K562 (cell line): ENCODE data around the gene ADCYAP1R1. TPM values are rescaled to one million over a fixed set of nuclear protein-coding genes. Genes with fewer than 3 reads are reported as not detected.

Experiments
- ATAC-seq: fragments of 200-7000 bp; cut with Tn5 transposase; 3 replicates; pipeline ENCODE4 v1.9.1; 2020; ENCODE audit warnings: moderate library complexity
- BruUV-seq: library from RNA; stranded (reverse); fragments of 400-500 nt; replicated peaks from 2 replicates; lab custom pipeline; 2021; lab: Mats Ljungman, UMichigan
- CTCF ChIA-PET: fragments of 300-600 bp; formaldehyde crosslinking; extraction: SDS; loops from one replicate; lab custom pipeline; 2021; ENCODE audit warnings: low intra/inter-chr PET ratio; lab: Yijun Ruan, JAX
- POLR2A ChIA-PET: fragments of 300-600, 350-650 bp; sonication (Branson Sonifier 250); formaldehyde crosslinking; extraction: SDS; loops from one replicate; lab custom pipeline; 2021; ENCODE audit warnings: antibody characterized with exemption, inconsistent platforms; lab: Yijun Ruan, JAX
- DNase-seq, 4 experiments: peaks; one replicate each; pipeline versions ENCODE4 v3.0.0 to v3.0.0-alpha.2; 2011 to 2018; ENCODE audit warnings: low spot score in 3 of 4, mixed read lengths in 3 of 4; ENCODE audit errors: extremely low read depth in 1 of 4
- FAIRE-seq: peaks from 2 replicates; lab custom pipeline; 2011; peaks lifted over from hg19 to GRCh38; lab: Jason Lieb, UNC
- H2AFZ ChIP-seq: 2 replicates; pipeline ENCODE4 v1.6.0; 2011; ENCODE audit warnings: low read depth, low read length, control low read depth, inconsistent platforms
- H3K27ac ChIP-seq: fragments of 200-600 bp; 3 replicates; pipeline ENCODE4 v1.8.0; 2011; ENCODE audit warnings: low read depth, mild to moderate bottlenecking, control low read depth, inconsistent platforms, low read length, moderate library complexity, mixed read lengths; ENCODE audit errors: extremely low read depth
- H3K27me3 ChIP-seq, 2 experiments: fragments of 300-600 bp in 1 of 2; 2 replicates in 1 of 2; 3 replicates in 1 of 2; pipeline versions ENCODE4 v1.6.0 to v1.8.0; 2011; ENCODE audit warnings: inconsistent platforms in 2 of 2, low read length in 2 of 2, mild to moderate bottlenecking in 1 of 2, mixed read lengths in 1 of 2, moderate library complexity in 1 of 2; ENCODE audit not compliant: control insufficient read depth in 2 of 2, insufficient read depth in 2 of 2
- H3K36me3 ChIP-seq: fragments of 300-600 bp; 3 replicates; pipeline ENCODE4 v1.8.0; 2011; ENCODE audit warnings: mild to moderate bottlenecking, low read length, inconsistent platforms; ENCODE audit not compliant: control insufficient read depth, insufficient read depth
- H3K4me1 ChIP-seq, 2 experiments: fragments of 200-600 bp in 1 of 2; replicated peaks in 1 of 2; 2 replicates in 1 of 2; 3 replicates in 1 of 2; pipeline versions ENCODE4 v1.5.1 to v1.8.0; 2011; ENCODE audit warnings: inconsistent platforms in 2 of 2, low read length in 2 of 2, mild to moderate bottlenecking in 1 of 2, mixed read lengths in 1 of 2, moderate library complexity in 1 of 2; ENCODE audit not compliant: control insufficient read depth in 2 of 2, insufficient read depth in 2 of 2
- H3K4me2 ChIP-seq: 2 replicates; pipeline ENCODE4 v1.6.1; 2011; ENCODE audit warnings: low read length, control low read depth, inconsistent platforms, mixed read lengths; ENCODE audit not compliant: insufficient read depth
- H3K4me3 ChIP-seq: fragments of 200-600 bp; sonication (generic), shearing (Covaris generic); 2 replicates; pipeline ENCODE4 v1.5.1; 2016; ENCODE audit warnings: control low read depth, inconsistent platforms
- H3K79me2 ChIP-seq: fragments of 200-600 bp; 3 replicates; pipeline ENCODE4 v1.8.0; 2011; ENCODE audit warnings: low read length, inconsistent platforms; ENCODE audit not compliant: control insufficient read depth, insufficient read depth
- H3K9ac ChIP-seq, 2 experiments: 2 replicates each; pipeline versions ENCODE4 v1.6.0 to v1.6.1; 2011; ENCODE audit warnings: low read depth in 2 of 2, low read length in 2 of 2, control low read depth in 1 of 2, inconsistent platforms in 1 of 2, mild to moderate bottlenecking in 1 of 2, mixed read lengths in 1 of 2; ENCODE audit not compliant: insufficient read depth in 1 of 2
- H3K9me1 ChIP-seq: one replicate; pipeline ENCODE4 v1.6.0; 2011; ENCODE audit warnings: inconsistent platforms, mild to moderate bottlenecking, low read length, moderate library complexity; ENCODE audit not compliant: control insufficient read depth, insufficient read depth
- H3K9me3 ChIP-seq: replicated peaks from 2 replicates; pipeline ENCODE4 v1.5.1; 2011; ENCODE audit warnings: low read depth, low read length, inconsistent platforms; ENCODE audit not compliant: control insufficient read depth, insufficient read depth
- H4K20me1 ChIP-seq: replicated peaks from 2 replicates; pipeline ENCODE4 v1.6.1; 2011; ENCODE audit warnings: low read length, inconsistent platforms, mixed read lengths; ENCODE audit not compliant: control insufficient read depth, insufficient read depth
- ATF7 ChIP-seq: fragments of 450-650 bp; IDR thresholded peaks from 2 replicates; pipeline ENCODE4 v1.7.1; 2014; ENCODE audit warnings: mild to moderate bottlenecking, moderate library complexity
- BMI1 ChIP-seq: fragments of 150-350 bp; IDR thresholded peaks from 2 replicates; pipeline ENCODE4 v1.6.1; 2014; ENCODE audit warnings: low read length
- CBX2 ChIP-seq: fragments of 200-600 bp; sonication (generic); IDR thresholded peaks from one replicate; pipeline ENCODE4 v1.6.1; 2012; ENCODE audit warnings: mild to moderate bottlenecking, low read length, inconsistent platforms; ENCODE audit not compliant: insufficient read depth, poor library complexity, severe bottlenecking
- FOXA1 ChIP-seq: fragments of 450-650 bp; IDR thresholded peaks from 2 replicates; pipeline ENCODE4 v1.6.1; 2016; ENCODE audit warnings: mild to moderate bottlenecking, borderline replicate concordance
- HMBOX1 ChIP-seq: sonication (generic); IDR thresholded peaks from 2 replicates; pipeline ENCODE4 v1.6.1; 2016
- ID3 ChIP-seq, 2 experiments: fragments of 250-450 bp in 1 of 2; fragments of 450-650 bp in 1 of 2; sonication (Bioruptor Pico) in 1 of 2; IDR thresholded peaks; 2 replicates each; pipeline versions ENCODE4 v1.6.1 to v1.8.0; 2016 to 2021; ENCODE audit warnings: mild to moderate bottlenecking in 2 of 2, moderate library complexity in 2 of 2, missing compliant biosample characterization in 1 of 2, missing genetic modification characterization in 1 of 2
- MAFG ChIP-seq: fragments of 450-650 bp; conservative IDR thresholded peaks from 2 replicates; pipeline ENCODE4 v1.6.1; 2016; ENCODE audit warnings: missing genetic modification characterization, missing compliant biosample characterization
- MITF ChIP-seq: IDR thresholded peaks from 2 replicates; pipeline ENCODE4 v1.6.1; 2014; ENCODE audit warnings: antibody characterized with exemption
- MLLT1 ChIP-seq, 2 experiments: fragments of 450-650 bp; IDR thresholded peaks; 2 replicates each; pipeline ENCODE4 v1.6.1; 2016
- NCOA6 ChIP-seq: fragments of 450-650 bp; IDR thresholded peaks from 2 replicates; pipeline ENCODE4 v1.6.1; 2017; ENCODE audit warnings: mild to moderate bottlenecking
- NFATC3 ChIP-seq: fragments of 450-650 bp; IDR thresholded peaks from 2 replicates; pipeline ENCODE4 v1.6.1; 2017; ENCODE audit warnings: mild to moderate bottlenecking
- RBM17 ChIP-seq: fragments of 200-400 bp; formaldehyde crosslinking; IDR thresholded peaks from 2 replicates; pipeline ENCODE4 v1.6.1; 2017; ENCODE audit warnings: low read depth, mild to moderate bottlenecking, low read length, borderline replicate concordance
- RBM22 ChIP-seq: fragments of 200-400 bp; formaldehyde crosslinking; IDR thresholded peaks from 2 replicates; pipeline ENCODE4 v1.6.1; 2018; ENCODE audit warnings: low read length, low read depth; ENCODE audit not compliant: poor library complexity, severe bottlenecking
- SMARCE1 ChIP-seq: fragments of 450-650 bp; IDR thresholded peaks from 2 replicates; pipeline ENCODE4 v1.7.1; 2016; ENCODE audit warnings: mild to moderate bottlenecking
- SP2 ChIP-seq: IDR thresholded peaks from 2 replicates; pipeline ENCODE4 v1.6.1; 2011; ENCODE audit warnings: mild to moderate bottlenecking, low read depth, low read length, moderate library complexity; ENCODE audit not compliant: poor library complexity, severe bottlenecking; ENCODE audit errors: extremely low read depth
- ZFPM2 ChIP-seq: fragments of 250-450 bp; sonication (Bioruptor Pico); IDR thresholded peaks from 2 replicates; pipeline ENCODE4 v1.5.1; 2022; ENCODE audit warnings: mild to moderate bottlenecking
- ZNF121 ChIP-seq: sonication (generic); formaldehyde crosslinking; conservative IDR thresholded peaks from 2 replicates; pipeline ENCODE4 v1.8.0; 2022; ENCODE audit warnings: missing genetic modification reagents
- ZNF24 ChIP-seq: fragments of 450-650 bp; IDR thresholded peaks from 2 replicates; pipeline ENCODE4 v1.6.1; 2016
- ZNF586 ChIP-seq: fragments of 450-650 bp; formaldehyde crosslinking; conservative IDR thresholded peaks from 2 replicates; pipeline ENCODE4 v1.4.0; 2020; ENCODE audit warnings: mild to moderate bottlenecking, moderate library complexity
- WGBS: fragments of 100-300 bp; shearing (Covaris generic); methylation state at CpG from one replicate; pipeline ENCODE4 v1.1.6; 2016; ENCODE audit warnings: low coverage, mixed read lengths; ENCODE audit not compliant: insufficient coverage; ENCODE audit errors: missing lambda C conversion rate; 5-methylcytosine and 5-hydroxymethylcytosine counted together
- in situ Hi-C: fragments of 300-500 bp; cut with MboI; formaldehyde crosslinking; loops from 4 replicates; pipeline ENCODE4 v1.15.0; 2018; ENCODE audit warnings: inconsistent platforms, mixed read lengths
- intact Hi-C: fragments of 100-400 bp; cut with micrococcal nuclease; formaldehyde crosslinking; loops from 2 replicates; pipeline ENCODE4 v1.14.2; 2022
- polyA plus RNA-seq, 8 experiments: library from polyadenylated mRNA; depleted of rRNA in 4 of 8; stranded (reverse) in 5 of 8; unstranded in 3 of 8; fragments of >200 nt; fragmentation: Nextera tagmentation in 2 of 8; fragmentation: Illumina TruSeq in 1 of 8; extraction: Ambion mirVana in 2 of 8; extraction: Trizol in 1 of 8; gene quantifications; 2 replicates each; pipeline versions ENCODE4 v1.2.1 to v1.2.3, GENCODE V29; 2011 to 2014; ENCODE audit warnings: inconsistent platforms in 1 of 8, missing spikeins in 1 of 8
- total RNA-seq, 7 experiments: library from RNA; depleted of rRNA in 6 of 7; stranded (reverse); fragments of >200 nt in 6 of 7; fragmentation: Illumina TruSeq in 2 of 7; extraction: Trizol in 2 of 7; gene quantifications; 2 replicates each; pipeline versions ENCODE4 v1.2.1 to v1.2.3, GENCODE V29; 2011 to 2021; ENCODE audit warnings: low replicate concordance in 1 of 7

ADCYAP1R1 gene
- total and polyA plus RNA-seq, 9 of the 15 experiments (the other 6 are each of a cell fraction or from before 2014, with no cell fraction given), result 0.03 to 0.07 TPM; not detected in 7

- POLR2A ChIA-PET, result interaction anchor here (0.5 to 0.7 kb wide), 2 partner anchors 72 to 270 kb away, joined by 3 read pairs; no protein-coding TSS in a partner anchor
- Histone ChIP-seq H3K36me3 (no peaks in the 10 kb centered on the region), H3K9me1 (no peaks in the 10 kb centered on the region), H3K4me1 (no peaks in the 10 kb centered on the region), H3K9me3 (no peaks in the 10 kb centered on the region), H3K9ac (no peak overlapping the region), H3K4me3 (no peak overlapping the region), H2AFZ (no peak overlapping the region), H3K27me3 (peaks cover 12 to 52% of the 10 kb centered on the region in 2 experiments; a peak in 4 of 5 replicates), H4K20me1 (no peaks in the 10 kb centered on the region), H3K27ac (no peak overlapping the region), H3K79me2 (no peaks in the 10 kb centered on the region), H3K4me2 (no peak overlapping the region)
- no TSS peak for BruUV-seq
- in situ Hi-C loops, result no loop called here
- WGBS, result 0% methylated on average over 5 of the region's 5 CpGs
- FAIRE-seq (no peak), DNase-seq (no peak), ATAC-seq (no peak)
- CTCF ChIA-PET, result no interaction called here
- intact Hi-C loops, result no loop called here
- no peak for TF ChIP-seq HMBOX1
- no peak for TF ChIP-seq ZNF586 (CRISPR knock-in tag)
- no peak for TF ChIP-seq RBM22
- no peak for TF ChIP-seq SMARCE1
- no peak for TF ChIP-seq MITF
- no peak for TF ChIP-seq BMI1
- no peak for TF ChIP-seq ZNF121 (CRISPR knock-in tag)
- TF ChIP-seq NFATC3, result no peak
- TF ChIP-seq ZFPM2 (CRISPR knock-in tag), result no peak
- no peak for TF ChIP-seq ATF7
- TF ChIP-seq CBX2, result no peak
- TF ChIP-seq ZNF24, result no peak
- no peak for TF ChIP-seq MAFG (tag)
- TF ChIP-seq RBM17, result no peak
- TF ChIP-seq SP2, result no peak
- no peak for TF ChIP-seq NCOA6
- no peak for TF ChIP-seq MLLT1 (IDR thresholded peaks at IDR 0.05)
- no peak for TF ChIP-seq ID3 (CRISPR knock-in tag; IDR thresholded peaks at IDR 0.05)
- TF ChIP-seq ID3 (tag; IDR thresholded peaks at IDR 0.05), result no peak
- TF ChIP-seq FOXA1, result no peak
These were observed 18.3 kb upstream of the ADCYAP1R1 start for GRCh38 chr7:31033674-31034300.
